ENCODE results near the gene WDR27.

DNA sequence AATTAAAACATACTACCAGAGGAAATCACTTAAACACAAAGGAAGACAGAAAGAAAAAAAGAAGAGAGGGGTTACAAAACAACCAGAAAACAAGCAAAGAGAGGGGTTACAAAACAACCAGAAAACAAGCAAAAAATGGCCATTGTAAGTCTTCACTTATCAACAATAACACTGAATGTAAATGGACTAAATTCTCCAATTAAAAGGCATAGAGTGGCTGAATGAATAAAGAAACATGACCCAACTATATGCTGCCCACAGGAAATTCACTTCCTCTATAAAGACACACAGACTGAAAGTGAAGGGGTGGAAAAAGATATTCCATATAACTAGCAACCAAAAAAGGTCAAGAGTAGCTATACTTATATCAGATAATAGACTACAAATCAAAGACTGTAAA lies 180.0 kb downstream of the WDR27 start:
- TF ChIP-seq, protein P1, sequence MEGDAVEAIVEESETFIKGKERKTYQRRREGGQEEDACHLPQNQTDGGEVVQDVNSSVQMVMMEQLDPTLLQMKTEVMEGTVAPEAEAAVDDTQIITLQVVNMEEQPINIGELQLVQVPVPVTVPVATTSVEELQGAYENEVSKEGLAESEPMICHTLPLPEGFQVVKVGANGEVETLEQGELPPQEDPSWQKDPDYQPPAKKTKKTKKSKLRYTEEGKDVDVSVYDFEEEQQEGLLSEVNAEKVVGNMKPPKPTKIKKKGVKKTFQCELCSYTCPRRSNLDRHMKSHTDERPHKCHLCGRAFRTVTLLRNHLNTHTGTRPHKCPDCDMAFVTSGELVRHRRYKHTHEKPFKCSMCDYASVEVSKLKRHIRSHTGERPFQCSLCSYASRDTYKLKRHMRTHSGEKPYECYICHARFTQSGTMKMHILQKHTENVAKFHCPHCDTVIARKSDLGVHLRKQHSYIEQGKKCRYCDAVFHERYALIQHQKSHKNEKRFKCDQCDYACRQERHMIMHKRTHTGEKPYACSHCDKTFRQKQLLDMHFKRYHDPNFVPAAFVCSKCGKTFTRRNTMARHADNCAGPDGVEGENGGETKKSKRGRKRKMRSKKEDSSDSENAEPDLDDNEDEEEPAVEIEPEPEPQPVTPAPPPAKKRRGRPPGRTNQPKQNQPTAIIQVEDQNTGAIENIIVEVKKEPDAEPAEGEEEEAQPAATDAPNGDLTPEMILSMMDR (IDR thresholded peaks at IDR 0.05): no peak
- no peak for TF ChIP-seq POLR2A (IDR thresholded peaks at IDR 0.05)
